HL-60 (cell line): ENCODE data around the gene JOSD1.
A peak's percentile ranks its signal among the peaks of the same experiment; 100 is the strongest.

Source experiments
- DNase-seq, 2 experiments: peaks; one replicate each; pipeline ENCODE4 v3.0.0-alpha.2; 2010 to 2020; ENCODE audit warnings: low read depth in 1 of 2, low spot score in 1 of 2
- H3K27ac ChIP-seq: fragments of 250-450 bp; sonication (Bioruptor Pico); replicated peaks from 2 replicates; pipeline ENCODE4 v1.5.1; 2020; ENCODE audit warnings: mild to moderate bottlenecking, moderate library complexity
- H3K27me3 ChIP-seq: fragments of 250-450 bp; sonication (Bioruptor Pico); 2 replicates; pipeline ENCODE4 v1.5.1; 2021; ENCODE audit warnings: mild to moderate bottlenecking, moderate library complexity; ENCODE audit not compliant: insufficient read depth, poor library complexity, severe bottlenecking
- H3K4me3 ChIP-seq: replicated peaks from 2 replicates; pipeline ENCODE4 v1.5.1; 2011; ENCODE audit warnings: mild to moderate bottlenecking, control low read depth, low read length; ENCODE audit not compliant: insufficient read depth
- CTCF ChIP-seq: IDR thresholded peaks from one replicate; pipeline ENCODE4 v1.5.1; 2011; ENCODE audit warnings: low read length, control low read depth, inconsistent platforms; ENCODE audit not compliant: insufficient read depth
- GABPA ChIP-seq: IDR thresholded peaks from 2 replicates; pipeline ENCODE4 v1.6.1; 2012; ENCODE audit warnings: low read depth
- POLR2AphosphoS5 ChIP-seq: IDR thresholded peaks from 2 replicates; pipeline ENCODE4 v1.6.1; 2012; ENCODE audit warnings: low read depth
- SPI1 ChIP-seq: IDR thresholded peaks from 2 replicates; pipeline ENCODE4 v1.6.1; 2012; ENCODE audit warnings: low read depth, mild to moderate bottlenecking, borderline replicate concordance
- TF ChIP-seq, protein P1 (sequence below): IDR thresholded peaks from 2 replicates; pipeline ENCODE4 v1.6.1; 2012; ENCODE audit warnings: low read depth; ENCODE audit not compliant: insufficient replicate concordance

JOSD1 gene

DNA sequence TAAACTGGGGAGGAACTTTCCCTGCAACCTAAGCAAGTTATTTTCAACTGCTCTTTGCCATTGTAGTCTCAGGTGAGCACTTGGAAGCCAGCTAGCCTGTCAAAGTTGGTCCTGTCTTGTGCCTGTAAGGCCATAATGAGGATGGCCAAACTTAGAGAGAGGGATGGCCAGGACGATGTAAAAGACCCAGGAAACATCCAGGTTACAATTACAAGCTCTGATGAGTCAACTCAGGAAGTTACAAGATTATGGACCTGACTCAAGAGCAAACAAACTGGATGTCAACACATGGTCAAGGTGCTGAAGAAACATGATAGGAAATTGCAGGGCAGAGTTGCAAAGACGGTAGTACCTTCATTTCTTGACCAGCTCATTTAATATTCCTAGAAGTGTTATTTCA is 6.6 kb upstream of the JOSD1 start:
- H3K27me3 ChIP-seq: no peaks in the 10 kb centered on the region
- peak overlapping the region; percentile 88 for H3K27ac ChIP-seq
- peak overlapping the region; percentile 88 for H3K4me3 ChIP-seq
- DNase-seq: peak in 1 of 2 experiments; percentile 66
- TF ChIP-seq CTCF: no peak
- TF ChIP-seq POLR2AphosphoS5: 0 out of 2 replicates have a peak, but pooled peaks have one; percentile 28

- Histone ChIP-seq H3K4me3 (peak overlapping the region; percentile 88), H3K27me3 (no peaks in the 10 kb centered on the region), H3K27ac (peak overlapping the region; percentile 88)
- DNase-seq: no peak
- TF ChIP-seq, protein P1, sequence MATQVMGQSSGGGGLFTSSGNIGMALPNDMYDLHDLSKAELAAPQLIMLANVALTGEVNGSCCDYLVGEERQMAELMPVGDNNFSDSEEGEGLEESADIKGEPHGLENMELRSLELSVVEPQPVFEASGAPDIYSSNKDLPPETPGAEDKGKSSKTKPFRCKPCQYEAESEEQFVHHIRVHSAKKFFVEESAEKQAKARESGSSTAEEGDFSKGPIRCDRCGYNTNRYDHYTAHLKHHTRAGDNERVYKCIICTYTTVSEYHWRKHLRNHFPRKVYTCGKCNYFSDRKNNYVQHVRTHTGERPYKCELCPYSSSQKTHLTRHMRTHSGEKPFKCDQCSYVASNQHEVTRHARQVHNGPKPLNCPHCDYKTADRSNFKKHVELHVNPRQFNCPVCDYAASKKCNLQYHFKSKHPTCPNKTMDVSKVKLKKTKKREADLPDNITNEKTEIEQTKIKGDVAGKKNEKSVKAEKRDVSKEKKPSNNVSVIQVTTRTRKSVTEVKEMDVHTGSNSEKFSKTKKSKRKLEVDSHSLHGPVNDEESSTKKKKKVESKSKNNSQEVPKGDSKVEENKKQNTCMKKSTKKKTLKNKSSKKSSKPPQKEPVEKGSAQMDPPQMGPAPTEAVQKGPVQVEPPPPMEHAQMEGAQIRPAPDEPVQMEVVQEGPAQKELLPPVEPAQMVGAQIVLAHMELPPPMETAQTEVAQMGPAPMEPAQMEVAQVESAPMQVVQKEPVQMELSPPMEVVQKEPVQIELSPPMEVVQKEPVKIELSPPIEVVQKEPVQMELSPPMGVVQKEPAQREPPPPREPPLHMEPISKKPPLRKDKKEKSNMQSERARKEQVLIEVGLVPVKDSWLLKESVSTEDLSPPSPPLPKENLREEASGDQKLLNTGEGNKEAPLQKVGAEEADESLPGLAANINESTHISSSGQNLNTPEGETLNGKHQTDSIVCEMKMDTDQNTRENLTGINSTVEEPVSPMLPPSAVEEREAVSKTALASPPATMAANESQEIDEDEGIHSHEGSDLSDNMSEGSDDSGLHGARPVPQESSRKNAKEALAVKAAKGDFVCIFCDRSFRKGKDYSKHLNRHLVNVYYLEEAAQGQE: no peak
- TF ChIP-seq GABPA (no peak), CTCF (no peak), POLR2AphosphoS5 (no peak)
Observed at GRCh38 chr22:38706901-38707195, 6.1 kb upstream of the JOSD1 start.

DNA sequence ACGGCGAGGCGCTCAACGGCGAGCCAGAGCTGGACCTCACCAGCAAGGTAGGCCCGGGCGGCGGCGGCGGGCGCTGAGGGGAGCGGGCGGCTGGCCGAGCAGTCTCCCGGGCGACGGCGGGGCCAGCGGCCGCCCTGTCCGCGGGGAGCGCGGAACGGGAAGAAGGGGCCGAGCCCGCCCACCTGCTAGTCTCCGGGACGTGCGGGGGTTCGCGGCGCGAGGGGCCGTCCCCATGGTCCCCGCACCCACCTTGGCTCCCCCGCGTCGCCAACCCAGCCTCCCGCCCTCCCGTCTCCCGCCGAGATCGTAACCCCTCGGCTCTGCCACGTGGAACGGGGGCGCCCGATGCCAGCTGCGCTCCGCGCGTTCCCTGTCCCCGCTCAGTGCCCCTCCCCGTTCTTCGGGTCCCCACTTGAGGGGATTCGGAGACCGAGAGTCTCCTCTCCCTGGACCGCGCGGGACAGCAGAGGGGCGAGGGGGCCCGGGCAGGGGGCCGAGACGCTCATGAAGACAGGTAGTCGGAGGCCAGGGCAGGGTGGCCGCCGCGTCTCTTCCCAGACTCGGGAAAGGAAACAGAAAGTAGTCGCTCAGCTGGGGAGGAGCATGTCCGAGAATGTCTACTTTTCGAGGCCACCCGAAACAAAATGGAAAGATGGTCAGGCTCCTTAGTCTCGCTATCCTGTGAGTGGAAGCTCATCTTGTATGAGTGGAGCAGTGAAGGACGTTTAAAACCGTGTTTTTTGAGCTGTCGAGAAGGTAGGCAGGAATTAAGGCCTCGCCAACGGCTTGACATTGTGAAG is 5.6 kb upstream of the JOSD1 start:
- peak overlapping the region; percentile 88 for H3K4me3 ChIP-seq
- no peak for TF ChIP-seq CTCF
- no peak for TF ChIP-seq SPI1
- no peak for TF ChIP-seq GABPA
- TF ChIP-seq, protein P1: no peak
- H3K27me3 ChIP-seq: no peaks in the 10 kb centered on the region
- peak overlapping the region; percentile 88 for H3K27ac ChIP-seq
- peak in 1 of 2 experiments; percentile 19 for DNase-seq
